ENCODE data around the gene MYO5A. TPM values are rescaled to one million over a fixed set of nuclear protein-coding genes. Genes with fewer than 3 reads are reported as not detected.

MYO5A gene
- total RNA-seq, 2 experiments from 2014 or later, result 19.2 to 22.6 TPM

DNA sequence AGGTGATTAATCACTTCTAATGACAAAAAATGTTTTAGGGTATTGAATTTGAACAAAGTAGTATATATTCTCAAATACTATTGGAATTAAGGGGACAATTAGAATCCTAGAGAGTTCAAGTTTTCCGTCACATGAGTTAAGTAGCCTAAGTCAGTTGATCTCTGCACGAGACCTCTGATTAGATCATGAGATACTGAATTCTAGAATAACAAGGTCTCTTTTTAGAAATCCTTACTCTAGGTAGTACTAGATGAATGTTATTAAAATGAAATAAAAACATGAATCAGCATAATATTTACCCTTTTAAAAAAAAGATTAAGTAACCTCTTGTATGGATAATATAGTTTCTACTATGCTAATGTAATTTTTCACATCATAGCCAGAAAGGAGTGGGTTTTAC is 43.4 kb downstream of the MYO5A start:
- Mint-ChIP-seq H3K27me3 (no peaks in the 10 kb centered on the region), H3K36me3 (ENCODE audit: low read depth) (no peaks in the 10 kb centered on the region), H3K27ac (no peak overlapping the region), H3K4me3 (no peak overlapping the region), H3K9me3 (no peaks in the 10 kb centered on the region), H3K4me1 (ENCODE audit: low read depth) (peaks cover 73% of the 10 kb centered on the region)
- TF ChIP-seq, protein P1, sequence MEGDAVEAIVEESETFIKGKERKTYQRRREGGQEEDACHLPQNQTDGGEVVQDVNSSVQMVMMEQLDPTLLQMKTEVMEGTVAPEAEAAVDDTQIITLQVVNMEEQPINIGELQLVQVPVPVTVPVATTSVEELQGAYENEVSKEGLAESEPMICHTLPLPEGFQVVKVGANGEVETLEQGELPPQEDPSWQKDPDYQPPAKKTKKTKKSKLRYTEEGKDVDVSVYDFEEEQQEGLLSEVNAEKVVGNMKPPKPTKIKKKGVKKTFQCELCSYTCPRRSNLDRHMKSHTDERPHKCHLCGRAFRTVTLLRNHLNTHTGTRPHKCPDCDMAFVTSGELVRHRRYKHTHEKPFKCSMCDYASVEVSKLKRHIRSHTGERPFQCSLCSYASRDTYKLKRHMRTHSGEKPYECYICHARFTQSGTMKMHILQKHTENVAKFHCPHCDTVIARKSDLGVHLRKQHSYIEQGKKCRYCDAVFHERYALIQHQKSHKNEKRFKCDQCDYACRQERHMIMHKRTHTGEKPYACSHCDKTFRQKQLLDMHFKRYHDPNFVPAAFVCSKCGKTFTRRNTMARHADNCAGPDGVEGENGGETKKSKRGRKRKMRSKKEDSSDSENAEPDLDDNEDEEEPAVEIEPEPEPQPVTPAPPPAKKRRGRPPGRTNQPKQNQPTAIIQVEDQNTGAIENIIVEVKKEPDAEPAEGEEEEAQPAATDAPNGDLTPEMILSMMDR (IDR thresholded peaks at IDR 0.05), result no peak
- DNase-seq (no peak), ATAC-seq (no peak)
- POLR2A ChIA-PET, result no interaction called here
- CTCF ChIA-PET, result no interaction called here
- intact Hi-C loops (cut with micrococcal nuclease), result no loop called here

DNA sequence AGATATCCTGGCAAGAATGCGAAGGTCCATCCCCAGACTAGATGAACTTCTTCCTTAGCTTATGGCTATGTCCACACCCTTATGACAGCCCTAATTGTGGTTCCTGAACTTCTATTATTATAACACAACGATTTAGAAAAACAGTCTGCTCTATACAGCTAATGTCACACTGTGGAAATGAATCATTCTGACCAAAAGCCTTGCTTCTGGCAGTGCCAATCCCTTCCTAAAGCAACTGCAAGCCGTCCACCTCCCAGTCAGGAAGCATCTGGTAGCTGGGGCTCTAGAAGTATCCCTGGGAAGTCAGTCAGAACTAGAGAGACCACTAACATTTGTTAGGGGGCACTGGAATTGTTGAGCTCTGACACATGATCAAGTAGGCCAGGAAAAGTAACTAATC is 45.0 kb downstream of the MYO5A start:
- no peaks in the 10 kb centered on the region for H3K9me3 Mint-ChIP-seq
- H3K27ac Mint-ChIP-seq, result peak overlapping the region; percentile 78
- ChIA-PET CTCF (interaction anchor here (1.3 kb wide), 2 partner anchors 13 to 19 kb away, joined by 3 read pairs; no protein-coding TSS in a partner anchor), POLR2A (interaction anchor here (0.6 to 1.2 kb wide), 2 partner anchors 9 to 67 kb away, joined by 3 read pairs; no protein-coding TSS in a partner anchor)
- H3K27me3 Mint-ChIP-seq, result no peaks in the 10 kb centered on the region
- no peak overlapping the region for H3K4me3 Mint-ChIP-seq
- H3K36me3 Mint-ChIP-seq (ENCODE audit: low read depth), result no peaks in the 10 kb centered on the region
- intact Hi-C loops (cut with micrococcal nuclease), result no loop called here
- TF ChIP-seq, protein P1 (IDR thresholded peaks at IDR 0.05), result no peak
- ATAC-seq, result peak; percentile 18
- H3K4me1 Mint-ChIP-seq (ENCODE audit: low read depth), result peaks cover 67% of the 10 kb centered on the region
- no peak for DNase-seq

DNA sequence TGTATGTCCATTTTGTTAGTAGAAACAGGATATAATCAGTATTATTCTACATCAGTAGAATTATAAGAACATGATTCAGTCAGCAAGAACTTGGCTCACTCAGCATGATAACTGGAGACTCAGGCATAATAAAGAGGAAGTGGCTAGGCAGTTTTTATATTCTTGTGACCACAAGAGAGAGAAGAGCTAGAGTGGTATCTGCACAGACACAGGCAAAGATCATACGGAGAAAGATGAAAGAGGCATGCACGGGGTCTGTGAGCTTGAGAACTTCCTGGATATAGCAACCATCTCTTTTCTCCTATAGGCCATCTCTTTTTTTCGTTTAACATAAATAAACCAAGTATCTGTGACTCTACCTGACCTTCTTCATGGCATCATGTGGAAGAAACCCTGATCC is 46.8 kb downstream of the MYO5A start:
- ATAC-seq (peak; percentile 97), DNase-seq (peak; percentile 74)
- Mint-ChIP-seq H3K4me1 (ENCODE audit: low read depth) (peaks cover 57% of the 10 kb centered on the region), H3K27ac (peak overlapping the region; percentile 82), H3K4me3 (peak overlapping the region; percentile 44), H3K27me3 (no peaks in the 10 kb centered on the region), H3K36me3 (ENCODE audit: low read depth) (no peaks in the 10 kb centered on the region), H3K9me3 (no peaks in the 10 kb centered on the region)
- TF ChIP-seq, protein P1 (IDR thresholded peaks at IDR 0.05), result no peak
- CTCF ChIA-PET, result interaction anchor here (1.2 kb wide), 1 partner anchor 15 kb away, joined by 3 read pairs; no protein-coding TSS in a partner anchor
- POLR2A ChIA-PET, result interaction anchor here (0.5 to 0.6 kb wide), 2 partner anchors 14 to 16 kb away, joined by 3 read pairs; no protein-coding TSS in a partner anchor
- intact Hi-C loops (cut with micrococcal nuclease), result no loop called here

DNA sequence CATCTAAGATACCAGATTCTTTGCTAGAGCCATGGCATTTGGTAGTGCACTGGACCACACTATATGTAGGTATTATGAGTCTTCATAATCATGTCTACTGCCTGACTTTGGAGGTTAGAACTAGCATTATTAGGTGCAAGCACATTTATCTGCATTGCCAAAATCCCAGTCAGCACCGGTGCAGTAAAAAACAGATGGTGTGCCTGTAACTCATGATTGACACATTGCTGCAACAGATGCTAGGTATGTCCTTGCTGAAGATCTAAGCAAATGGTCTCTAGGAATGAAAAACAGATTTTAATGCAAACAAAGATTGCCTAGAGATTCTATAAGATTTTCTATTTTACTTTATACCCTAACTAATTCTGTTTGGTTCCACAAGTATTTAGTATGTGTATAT is 47.7 kb downstream of the MYO5A start:
- intact Hi-C loops (cut with micrococcal nuclease), result no loop called here
- TF ChIP-seq, protein P1 (IDR thresholded peaks at IDR 0.05), result no peak
- ChIA-PET POLR2A (interaction anchor here (0.6 kb wide), 1 partner anchor 15 kb away, joined by 3 read pairs; no protein-coding TSS in a partner anchor), CTCF (interaction anchor here (1.3 kb wide), 1 partner anchor 267 kb away, joined by 3 read pairs; no protein-coding TSS in a partner anchor)
- no peaks in the 10 kb centered on the region for H3K27me3 Mint-ChIP-seq
- H3K9me3 Mint-ChIP-seq, result no peaks in the 10 kb centered on the region
- no peak overlapping the region for H3K27ac Mint-ChIP-seq
- H3K4me1 Mint-ChIP-seq (ENCODE audit: low read depth), result peaks cover 48% of the 10 kb centered on the region
- no peak overlapping the region for H3K4me3 Mint-ChIP-seq
- H3K36me3 Mint-ChIP-seq (ENCODE audit: low read depth), result no peaks in the 10 kb centered on the region
- ATAC-seq (no peak), DNase-seq (no peak)

DNA sequence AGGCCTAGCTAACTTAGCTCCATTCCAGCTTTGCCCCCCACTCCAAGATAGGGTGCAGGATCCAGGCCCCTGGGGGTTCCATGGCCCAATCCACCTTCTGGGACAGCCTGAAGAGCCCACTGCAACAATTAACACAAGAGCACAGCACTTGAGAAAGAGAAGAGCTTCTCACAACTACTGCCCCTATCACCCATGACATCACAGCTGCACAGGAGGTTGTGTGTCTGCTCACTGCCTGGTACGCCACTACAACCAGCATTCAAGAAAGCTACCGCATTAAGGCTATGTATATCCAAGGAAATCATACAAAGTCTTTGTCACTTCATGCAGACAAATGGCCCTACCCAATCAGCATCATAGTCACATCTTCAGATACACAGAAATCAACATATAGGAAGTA is 62.0 kb downstream of the MYO5A start:
- TF ChIP-seq, protein P1 (IDR thresholded peaks at IDR 0.05), result no peak
- no peak for ATAC-seq
- ChIA-PET POLR2A (interaction anchor here (0.9 to 1.4 kb wide), 4 partner anchors 13 to 62 kb away, joined by 3 read pairs; partner anchors contain the start of gene MYO5A), CTCF (interaction anchor here (0.6 to 1.9 kb wide), 8 partner anchors 13 to 258 kb away, joined by 3 to 6 read pairs (median 3); no protein-coding TSS in a partner anchor)
- DNase-seq, result no peak
- Mint-ChIP-seq H3K27me3 (no peaks in the 10 kb centered on the region), H3K4me3 (no peak overlapping the region), H3K36me3 (ENCODE audit: low read depth) (peaks cover 9% of the 10 kb centered on the region), H3K4me1 (ENCODE audit: low read depth) (peaks cover 43% of the 10 kb centered on the region), H3K27ac (no peak overlapping the region), H3K9me3 (peaks cover 11% of the 10 kb centered on the region)
- intact Hi-C loops (cut with micrococcal nuclease), result no loop called here

Data from activated CD8-positive, alpha-beta T cell treated with anti-CD3 and anti-CD28 coated beads for 36 hours (primary cell).